M059J (cell line): ENCODE results near the gene PRKAA2. TPM values are rescaled to one million over a fixed set of nuclear protein-coding genes. Genes with fewer than 3 reads are reported as not detected.

Experiments used
- DNase-seq: peaks from one replicate; pipeline ENCODE4 v3.0.0-alpha.2; 2012; ENCODE audit warnings: low read depth
- total RNA-seq: library from RNA; depleted of rRNA; stranded (reverse); fragments of >200 nt; shearing (Covaris generic); gene quantifications from 2 replicates; pipeline ENCODE4 v1.2.3, GENCODE V29; 2014; rRNA removed

PRKAA2 gene
- total RNA-seq, 1 experiment from 2014 or later = 3.4 TPM

- DNase-seq = no peak
Observed at GRCh38 chr1:56713112-56713511, 68.0 kb downstream of the PRKAA2 start.

DNA sequence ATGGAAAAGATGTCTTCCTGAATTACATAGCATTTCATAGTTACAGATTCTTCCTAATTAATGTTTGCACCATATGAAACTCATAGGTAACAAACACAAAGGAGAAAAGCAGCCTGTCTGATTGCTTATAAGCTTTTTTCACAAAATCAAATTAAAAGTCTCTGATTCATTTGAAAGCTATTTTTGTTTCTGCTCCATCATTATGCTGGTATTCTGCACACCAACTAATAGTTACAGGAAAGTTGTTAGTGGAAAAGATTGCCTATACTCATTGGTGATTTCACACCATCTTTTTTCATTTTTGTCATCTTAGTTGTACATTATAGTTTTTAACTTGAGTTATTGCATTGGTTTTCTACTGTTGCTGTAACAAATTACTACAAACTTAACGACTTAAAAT, 70.0 kb downstream of the PRKAA2 start:
- DNase-seq = peak; percentile 37

DNA sequence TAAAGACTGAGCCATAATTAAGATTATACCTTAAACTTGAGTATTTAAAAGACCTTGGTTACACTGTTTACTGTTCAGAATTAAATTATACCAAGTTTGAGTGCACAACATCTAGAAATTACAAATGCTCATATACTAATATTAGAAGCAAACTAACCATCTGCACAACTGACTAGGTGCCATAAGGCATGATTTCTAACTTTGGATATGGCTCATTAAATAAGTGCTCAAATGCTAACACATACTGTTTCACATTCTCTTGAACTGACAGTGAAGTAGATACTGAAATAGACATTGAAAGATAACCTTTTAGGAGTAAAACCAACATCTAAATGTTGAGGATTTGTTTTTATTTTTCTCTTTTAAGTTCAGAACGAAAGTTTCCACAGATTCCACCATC, 74.1 kb downstream of the PRKAA2 start:
- no peak for DNase-seq

GRCh38 chr1:56726706-56727105, 81.6 kb downstream of the PRKAA2 start:
- DNase-seq = no peak

GRCh38 chr1:56728964-56729363, 83.8 kb downstream of the PRKAA2 start:
- no peak for DNase-seq

DNA sequence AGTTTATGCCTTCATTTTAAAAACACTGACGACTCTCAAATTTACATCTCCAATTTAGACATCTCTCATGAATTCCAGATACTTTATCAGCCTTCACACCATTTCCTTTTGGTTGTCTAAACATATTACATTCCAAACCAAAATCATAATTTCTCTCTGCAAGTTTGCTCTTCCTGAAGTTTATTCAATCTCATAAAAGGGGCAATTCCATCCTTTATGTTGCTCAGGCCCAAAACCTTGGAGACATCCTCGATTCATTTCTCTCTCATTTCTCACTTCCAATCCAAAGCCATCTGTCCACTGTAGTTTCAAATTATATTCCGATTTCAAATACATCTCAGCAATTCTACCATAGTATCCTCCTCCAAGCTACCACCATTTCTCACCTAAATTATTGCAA, 100.1 kb downstream of the PRKAA2 start:
- no peak for DNase-seq

- DNase-seq = no peak
Observed at GRCh38 chr1:56754708-56755479, 109.8 kb downstream of the PRKAA2 start.

DNA sequence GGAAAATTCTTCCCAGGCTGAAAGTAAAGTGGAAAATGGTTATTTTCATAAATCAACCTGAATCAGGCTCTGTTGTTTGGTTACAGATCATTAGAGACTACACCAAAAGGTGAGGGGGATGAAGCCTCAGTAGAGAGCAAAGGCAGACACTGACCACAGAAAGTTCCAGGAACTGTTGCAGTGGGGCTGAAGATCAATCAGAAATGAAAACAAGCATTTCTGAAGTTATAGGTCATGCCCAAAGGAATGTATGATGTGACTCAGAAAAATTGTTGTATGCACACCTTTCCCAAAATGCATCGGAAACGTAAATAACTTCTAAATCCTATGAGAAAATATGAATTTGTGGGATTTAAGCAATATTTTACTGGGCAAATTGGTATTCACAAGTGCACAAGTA, 110.8 kb downstream of the PRKAA2 start:
- no peak for DNase-seq

DNA sequence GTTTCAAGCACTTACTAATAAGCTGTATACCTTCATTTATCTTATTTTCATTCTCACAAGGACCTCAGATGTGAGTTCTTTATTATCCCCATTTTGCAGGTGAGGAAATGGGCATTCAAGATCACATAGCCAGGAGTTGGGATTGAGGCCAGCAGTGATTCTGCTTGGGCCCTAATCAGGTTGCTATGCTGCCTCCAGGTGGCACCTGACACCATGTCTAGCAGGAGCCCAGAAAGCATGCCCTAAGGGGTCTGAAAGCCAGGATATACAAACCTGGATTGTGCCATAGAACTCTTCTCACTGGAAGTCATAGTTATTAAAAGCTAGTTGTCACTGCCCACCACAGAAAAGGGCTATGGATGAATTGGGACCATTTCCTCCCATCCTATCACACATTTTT, 113.0 kb downstream of the PRKAA2 start:
- DNase-seq = peak; percentile 65

DNA sequence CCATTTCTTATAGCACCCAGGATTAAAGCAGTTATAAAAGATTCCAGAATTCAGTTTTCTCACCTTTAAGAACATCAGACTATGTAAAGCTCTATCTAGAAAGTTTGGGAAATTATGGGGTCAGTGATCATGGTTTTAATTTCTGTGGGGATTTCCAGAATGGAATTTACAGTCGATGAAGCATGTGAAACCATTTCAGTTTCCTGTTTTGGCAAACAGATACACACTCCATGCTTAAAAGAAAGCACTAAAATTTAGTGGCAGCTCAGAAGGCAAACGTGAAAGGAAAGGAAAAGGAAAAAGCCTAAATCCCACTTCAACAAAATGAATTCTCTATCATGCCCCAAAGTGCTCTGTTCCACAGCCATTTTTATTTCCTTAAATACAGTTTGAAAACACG, 113.7 kb downstream of the PRKAA2 start:
- peak; percentile 6 for DNase-seq

Other genes starting within 250 kb of the PRKAA2 start
- 16.2 and 17.2 TPM in 2 replicates for gene PLPP3, start 65.8 kb upstream of the PRKAA2 start, total RNA-seq
- not detected in 2 replicates for gene FYB2, start 174.1 kb downstream of the PRKAA2 start, total RNA-seq
- gene C8A, start 209.5 kb downstream of the PRKAA2 start, total RNA-seq = not detected in 2 replicates